Subcutaneous abdominal adipose tissue (tissue), 5 donors: ENCODE results near the gene PLCB4.

ENCODE experiments used
- H3K27ac ChIP-seq: one replicate; pipeline ENCODE4 v1.7.0; 2013; ENCODE audit warnings: low read depth, mild to moderate bottlenecking, inconsistent platforms, low read length, moderate library complexity
- H3K27me3 ChIP-seq, 5 donors: one replicate each; pipeline ENCODE4 v1.7.0; 2013; ENCODE audit warnings: low read length in 5 of 5, inconsistent platforms in 1 of 5; ENCODE audit not compliant: control insufficient read depth in 5 of 5, insufficient read depth in 4 of 5
- H3K36me3 ChIP-seq, 5 donors: one replicate each; pipeline ENCODE4 v1.7.0; 2013; ENCODE audit warnings: low read length in 5 of 5; ENCODE audit not compliant: control insufficient read depth in 5 of 5, insufficient read depth in 5 of 5
- H3K4me1 ChIP-seq, 5 donors: one replicate each; pipeline ENCODE4 v1.7.0; 2013; ENCODE audit warnings: low read length in 5 of 5, mild to moderate bottlenecking in 3 of 5, moderate library complexity in 1 of 5; ENCODE audit not compliant: control insufficient read depth in 5 of 5, insufficient read depth in 5 of 5
- H3K4me3 ChIP-seq, 5 donors: one replicate each; pipeline ENCODE4 v1.7.0; 2013; ENCODE audit warnings: low read length in 5 of 5, low read depth in 1 of 5
- H3K9ac ChIP-seq, 5 donors: one replicate each; pipeline ENCODE4 v1.7.0; 2013; ENCODE audit warnings: low read length in 5 of 5, mild to moderate bottlenecking in 4 of 5, moderate library complexity in 3 of 5
- H3K9me3 ChIP-seq, 5 donors: one replicate each; pipeline ENCODE4 v1.7.0; 2013; ENCODE audit warnings: low read length in 5 of 5; ENCODE audit not compliant: control insufficient read depth in 5 of 5
- donor health status: healthy.
- donor health status: healthy.
- donor health status: healthy.
- donor health status: healthy.
- donor health status: healthy.

PLCB4 gene

GRCh38 chr20:9200620-9201019, 131.7 kb downstream of the PLCB4 start:
- Histone ChIP-seq H3K27ac (no peak overlapping the region), H3K9ac (no peak overlapping the region), H3K9me3 (no peaks in the 10 kb centered on the region), H3K36me3 (no peaks in the 10 kb centered on the region), H3K27me3 (no peaks in the 10 kb centered on the region), H3K4me3 (no peak overlapping the region), H3K4me1 (no peaks in the 10 kb centered on the region)

- Histone ChIP-seq H3K36me3 (no peaks in the 10 kb centered on the region), H3K27me3 (no peaks in the 10 kb centered on the region), H3K4me3 (no peak overlapping the region), H3K9me3 (no peaks in the 10 kb centered on the region), H3K27ac (no peak overlapping the region), H3K9ac (no peak overlapping the region), H3K4me1 (no peaks in the 10 kb centered on the region)
These were observed 133.7 kb downstream of the PLCB4 start for GRCh38 chr20:9202420-9203080.

- Histone ChIP-seq H3K4me3 (no peak overlapping the region), H3K27me3 (no peaks in the 10 kb centered on the region), H3K9ac (no peak overlapping the region), H3K36me3 (no peaks in the 10 kb centered on the region), H3K9me3 (no peaks in the 10 kb centered on the region), H3K4me1 (no peaks in the 10 kb centered on the region), H3K27ac (no peak overlapping the region)
These were observed 134.2 kb downstream of the PLCB4 start for GRCh38 chr20:9203081-9203447.

- Histone ChIP-seq H3K9ac (no peak overlapping the region), H3K4me3 (no peak overlapping the region), H3K4me1 (no peaks in the 10 kb centered on the region), H3K9me3 (no peaks in the 10 kb centered on the region), H3K27ac (no peak overlapping the region), H3K36me3 (no peaks in the 10 kb centered on the region), H3K27me3 (no peaks in the 10 kb centered on the region)
These were observed 136.1 kb downstream of the PLCB4 start for GRCh38 chr20:9204979-9205378.

GRCh38 chr20:9206486-9206885, 137.6 kb downstream of the PLCB4 start:
- Histone ChIP-seq H3K9ac (no peak overlapping the region), H3K4me3 (no peak overlapping the region), H3K36me3 (no peaks in the 10 kb centered on the region), H3K9me3 (no peaks in the 10 kb centered on the region), H3K4me1 (no peaks in the 10 kb centered on the region), H3K27me3 (no peaks in the 10 kb centered on the region), H3K27ac (no peak overlapping the region)

- Histone ChIP-seq H3K4me1 (no peaks in the 10 kb centered on the region), H3K27me3 (no peaks in the 10 kb centered on the region), H3K9ac (no peak overlapping the region), H3K4me3 (no peak overlapping the region), H3K9me3 (no peaks in the 10 kb centered on the region), H3K36me3 (no peaks in the 10 kb centered on the region), H3K27ac (no peak overlapping the region)
These were observed 138.4 kb downstream of the PLCB4 start for GRCh38 chr20:9207253-9207652.

GRCh38 chr20:9210356-9210755, 141.5 kb downstream of the PLCB4 start:
- no peaks in the 10 kb centered on the region for H3K9me3 ChIP-seq
- H3K4me1 ChIP-seq, result peaks cover 0 to 10% (median 4%) of the 10 kb centered on the region in 5 donors
- no peak overlapping the region for H3K9ac ChIP-seq
- no peak overlapping the region for H3K27ac ChIP-seq
- H3K4me3 ChIP-seq, result no peak overlapping the region
- no peaks in the 10 kb centered on the region for H3K27me3 ChIP-seq
- H3K36me3 ChIP-seq, result no peaks in the 10 kb centered on the region

- no peaks in the 10 kb centered on the region for H3K36me3 ChIP-seq
- H3K9me3 ChIP-seq, result no peaks in the 10 kb centered on the region
- no peak overlapping the region for H3K27ac ChIP-seq
- H3K4me3 ChIP-seq, result no peak overlapping the region
- peaks cover 0 to 10% (median 4%) of the 10 kb centered on the region in 5 donors for H3K4me1 ChIP-seq
- H3K27me3 ChIP-seq, result no peaks in the 10 kb centered on the region
- H3K9ac ChIP-seq, result no peak overlapping the region
These were observed 142.3 kb downstream of the PLCB4 start for GRCh38 chr20:9211016-9211760.

GRCh38 chr20:9212735-9213134, 143.8 kb downstream of the PLCB4 start:
- Histone ChIP-seq H3K27ac (no peak overlapping the region), H3K9me3 (no peaks in the 10 kb centered on the region), H3K36me3 (no peaks in the 10 kb centered on the region), H3K9ac (no peak overlapping the region), H3K27me3 (no peaks in the 10 kb centered on the region), H3K4me3 (no peak overlapping the region), H3K4me1 (peaks cover 0 to 12% (median 4%) of the 10 kb centered on the region in 5 donors)

GRCh38 chr20:9214685-9215084, 145.8 kb downstream of the PLCB4 start:
- Histone ChIP-seq H3K9me3 (no peaks in the 10 kb centered on the region), H3K27me3 (no peaks in the 10 kb centered on the region), H3K4me1 (peaks cover 0 to 20% (median 16%) of the 10 kb centered on the region in 5 donors)

More at GRCh38 chr20:9214685-9215084, 145.8 kb downstream of the PLCB4 start:
- Histone ChIP-seq H3K36me3 (no peaks in the 10 kb centered on the region), H3K9ac (no peak overlapping the region), H3K27ac (no peak overlapping the region), H3K4me3 (no peak overlapping the region)
